Hepatocyte (in vitro differentiated cells): ENCODE data around the gene PPP2R2B.

Experiments
- EZH2phosphoT487 ChIP-seq: fragments of 200-600 bp; sonication (generic); IDR thresholded peaks from one replicate; pipeline ENCODE4 v1.6.1; 2018; ENCODE audit warnings: antibody characterized with exemption, mild to moderate bottlenecking, low read depth, moderate library complexity; ENCODE audit not compliant: unreplicated experiment, severe bottlenecking
- TF ChIP-seq, protein P1 (sequence below): fragments of 200-600 bp; sonication (generic); IDR thresholded peaks from 2 replicates; pipeline ENCODE4 v1.5.1; 2016; ENCODE audit warnings: antibody characterized with exemption, mild to moderate bottlenecking; ENCODE audit not compliant: poor library complexity

DNA sequence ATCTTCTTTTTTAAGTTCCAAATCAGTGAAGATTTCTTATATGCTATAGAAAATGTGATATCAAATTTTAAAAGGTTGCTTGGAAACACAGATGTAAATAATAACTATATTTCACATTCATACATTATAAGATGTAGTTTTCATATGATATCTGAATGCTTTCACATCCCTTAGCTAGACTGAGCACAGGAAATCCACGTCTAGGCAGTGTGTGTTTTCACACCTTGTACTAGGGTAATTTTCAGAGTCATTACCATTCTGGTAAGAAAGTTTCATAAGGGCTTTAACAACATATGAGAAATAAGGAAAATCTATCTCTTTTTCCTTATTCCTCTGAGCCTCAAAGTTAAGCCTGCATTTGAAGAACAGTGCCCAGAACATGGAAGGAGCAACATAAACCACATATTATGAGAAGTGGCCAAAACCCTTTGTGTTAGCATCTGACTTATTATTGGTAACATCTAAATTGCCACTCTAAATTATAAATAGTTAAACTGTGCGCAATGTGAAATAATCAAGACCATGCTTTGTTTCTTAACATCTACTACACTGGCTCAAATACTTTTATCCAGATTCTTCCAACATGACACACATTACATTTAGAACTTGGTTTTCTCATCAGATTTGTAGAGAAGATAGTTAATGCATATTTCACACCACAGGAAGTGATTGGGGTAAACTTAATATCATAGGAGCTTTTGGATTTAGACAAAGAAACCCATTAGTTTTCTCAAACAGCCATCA, 113.3 kb downstream of the PPP2R2B start:
- TF ChIP-seq, protein P1, sequence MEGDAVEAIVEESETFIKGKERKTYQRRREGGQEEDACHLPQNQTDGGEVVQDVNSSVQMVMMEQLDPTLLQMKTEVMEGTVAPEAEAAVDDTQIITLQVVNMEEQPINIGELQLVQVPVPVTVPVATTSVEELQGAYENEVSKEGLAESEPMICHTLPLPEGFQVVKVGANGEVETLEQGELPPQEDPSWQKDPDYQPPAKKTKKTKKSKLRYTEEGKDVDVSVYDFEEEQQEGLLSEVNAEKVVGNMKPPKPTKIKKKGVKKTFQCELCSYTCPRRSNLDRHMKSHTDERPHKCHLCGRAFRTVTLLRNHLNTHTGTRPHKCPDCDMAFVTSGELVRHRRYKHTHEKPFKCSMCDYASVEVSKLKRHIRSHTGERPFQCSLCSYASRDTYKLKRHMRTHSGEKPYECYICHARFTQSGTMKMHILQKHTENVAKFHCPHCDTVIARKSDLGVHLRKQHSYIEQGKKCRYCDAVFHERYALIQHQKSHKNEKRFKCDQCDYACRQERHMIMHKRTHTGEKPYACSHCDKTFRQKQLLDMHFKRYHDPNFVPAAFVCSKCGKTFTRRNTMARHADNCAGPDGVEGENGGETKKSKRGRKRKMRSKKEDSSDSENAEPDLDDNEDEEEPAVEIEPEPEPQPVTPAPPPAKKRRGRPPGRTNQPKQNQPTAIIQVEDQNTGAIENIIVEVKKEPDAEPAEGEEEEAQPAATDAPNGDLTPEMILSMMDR = no peak
- TF ChIP-seq EZH2phosphoT487 = no peak
